ENCODE data around the gene OLFML1. TPM values are rescaled to one million over a fixed set of nuclear protein-coding genes. Genes with fewer than 3 reads are reported as not detected.

OLFML1 gene
- total RNA-seq, 2 experiments from 2014 or later, result not detected

GRCh38 chr11:7454854-7455253 lies 30.5 kb upstream of the OLFML1 start:
- Histone ChIP-seq H3K4me3 (ENCODE audit: low read depth, low read length, poor library complexity, severe bottlenecking) (no peak overlapping the region), H3K4me2 (ENCODE audit: low read length) (no peak overlapping the region), H3K9me2 (ENCODE audit: insufficient read depth, low read length) (no peaks in the 10 kb centered on the region), H3K4me1 (ENCODE audit: insufficient read depth, low read length, poor library complexity, severe bottlenecking) (peaks cover under 1% of the 10 kb centered on the region), H3K9me3 (ENCODE audit: low read length) (no peaks in the 10 kb centered on the region), H3K27ac (ENCODE audit: low read depth, low read length, poor library complexity, severe bottlenecking) (no peak overlapping the region), H3K79me2 (ENCODE audit: insufficient read depth, low read depth, low read length) (no peaks in the 10 kb centered on the region), H4K20me1 (ENCODE audit: insufficient read depth, low read length) (no peaks in the 10 kb centered on the region), H3K36me3 (ENCODE audit: insufficient read depth, low read length) (no peaks in the 10 kb centered on the region), H2AFZ (ENCODE audit: low read length) (no peak overlapping the region)
- no peak for TF ChIP-seq CTCF (conservative IDR thresholded peaks at IDR 0.05; ENCODE audit: low read length)
- intact Hi-C loops (cut with micrococcal nuclease; ENCODE audit: unreplicated experiment), result no loop called here
- POLR2A ChIA-PET, result interaction anchor here (0.6 to 1.4 kb wide), 4 partner anchors 9 to 1481 kb away, joined by 3 to 7 read pairs (median 4); no protein-coding TSS in a partner anchor
- no TSS peak for BruUV-seq (replicated peaks)
- CTCF ChIA-PET (ENCODE audit: unreplicated experiment), result no interaction called here
- DNase-seq (ENCODE audit: low spot score), result no peak

- Histone ChIP-seq H3K4me2 (ENCODE audit: low read length) (no peak overlapping the region), H3K4me3 (ENCODE audit: low read depth, low read length, poor library complexity, severe bottlenecking) (no peak overlapping the region), H3K36me3 (ENCODE audit: insufficient read depth, low read length) (no peaks in the 10 kb centered on the region), H4K20me1 (ENCODE audit: insufficient read depth, low read length) (no peaks in the 10 kb centered on the region), H3K27ac (ENCODE audit: low read depth, low read length, poor library complexity, severe bottlenecking) (no peak overlapping the region), H3K9me3 (ENCODE audit: low read length) (no peaks in the 10 kb centered on the region), H3K9me2 (ENCODE audit: insufficient read depth, low read length) (no peaks in the 10 kb centered on the region), H3K79me2 (ENCODE audit: insufficient read depth, low read depth, low read length) (no peaks in the 10 kb centered on the region), H2AFZ (ENCODE audit: low read length) (no peak overlapping the region), H3K4me1 (ENCODE audit: insufficient read depth, low read length, poor library complexity, severe bottlenecking) (no peaks in the 10 kb centered on the region)
- BruUV-seq (replicated peaks), result no TSS peak
- POLR2A ChIA-PET, result no interaction called here
- CTCF ChIA-PET (ENCODE audit: unreplicated experiment), result no interaction called here
- DNase-seq (ENCODE audit: low spot score), result no peak
- intact Hi-C loops (cut with micrococcal nuclease; ENCODE audit: unreplicated experiment), result no loop called here
- TF ChIP-seq EZH2phosphoT487 (IDR thresholded peaks at IDR 0.05; ENCODE audit: borderline replicate concordance, low read depth, low read length) (no peak), CTCF (conservative IDR thresholded peaks at IDR 0.05; ENCODE audit: low read length) (no peak)
Observed at GRCh38 chr11:7457211-7457610, 28.1 kb upstream of the OLFML1 start.

- no peaks in the 10 kb centered on the region for H3K79me2 ChIP-seq (ENCODE audit: insufficient read depth, low read depth, low read length)
- no peaks in the 10 kb centered on the region for H3K36me3 ChIP-seq (ENCODE audit: insufficient read depth, low read length)
- no peak for DNase-seq (ENCODE audit: low spot score)
- no peaks in the 10 kb centered on the region for H3K9me2 ChIP-seq (ENCODE audit: insufficient read depth, low read length)
- BruUV-seq (replicated peaks), result no TSS peak
- TF ChIP-seq CTCF (conservative IDR thresholded peaks at IDR 0.05; ENCODE audit: low read length) (no peak), EZH2phosphoT487 (IDR thresholded peaks at IDR 0.05; ENCODE audit: borderline replicate concordance, low read depth, low read length) (no peak)
- H3K4me2 ChIP-seq (ENCODE audit: low read length), result no peak overlapping the region
- CTCF ChIA-PET (ENCODE audit: unreplicated experiment), result no interaction called here
- no peak overlapping the region for H3K27ac ChIP-seq (ENCODE audit: low read depth, low read length, poor library complexity, severe bottlenecking)
- H3K4me3 ChIP-seq (ENCODE audit: low read depth, low read length, poor library complexity, severe bottlenecking), result no peak overlapping the region
- no peaks in the 10 kb centered on the region for H4K20me1 ChIP-seq (ENCODE audit: insufficient read depth, low read length)
- H3K9me3 ChIP-seq (ENCODE audit: low read length), result no peaks in the 10 kb centered on the region
- POLR2A ChIA-PET, result interaction anchor here (0.8 to 1.3 kb wide), 2 partner anchors 12 to 27 kb away, joined by 3 to 7 read pairs; no protein-coding TSS in a partner anchor
- H3K4me1 ChIP-seq (ENCODE audit: insufficient read depth, low read length, poor library complexity, severe bottlenecking), result no peaks in the 10 kb centered on the region
- H2AFZ ChIP-seq (ENCODE audit: low read length), result no peak overlapping the region
- intact Hi-C loops (cut with micrococcal nuclease; ENCODE audit: unreplicated experiment), result no loop called here
Observed at GRCh38 chr11:7462706-7463105, 22.6 kb upstream of the OLFML1 start.
